Spleen (tissue), 11 donors: ENCODE measurements around the gene GJA9. TPM values are rescaled to one million over a fixed set of nuclear protein-coding genes. Genes with fewer than 3 reads are reported as not detected.
"Not testable (repeated sequence)": the region's sequence is repeated elsewhere in the genome, so short reads cannot be mapped to it uniquely, and the experiment has no call there.

ENCODE experiments used
- DNase-seq: peaks from one replicate; pipeline ENCODE4 v3.0.0-alpha.2; 2020
- H3K27ac ChIP-seq, 8 donors: fragments of 200-600 bp; sonication (generic) in 7 of 8; 1 replicate in 4 of 8; 2 replicates in 4 of 8; pipeline versions ENCODE4 v1.5.0 to v1.8.0; 2016 to 2021; ENCODE audit warnings: inconsistent platforms in 4 of 8, mild to moderate bottlenecking in 4 of 8, moderate library complexity in 1 of 8
- H3K27me3 ChIP-seq, 7 donors: fragments of 200-600 bp; sonication (generic) in 6 of 7; replicated peaks in 1 of 7; 1 replicate in 4 of 7; 2 replicates in 3 of 7; pipeline versions ENCODE4 v1.5.0 to v1.8.0; 2016 to 2021; ENCODE audit warnings: inconsistent platforms in 3 of 7, mild to moderate bottlenecking in 1 of 7
- H3K36me3 ChIP-seq, 6 donors: fragments of 200-600 bp; sonication (generic) in 5 of 6; 1 replicate in 4 of 6; 2 replicates in 2 of 6; pipeline versions ENCODE4 v1.5.0 to v1.8.0; 2016 to 2021; ENCODE audit warnings: inconsistent platforms in 2 of 6
- H3K4me1 ChIP-seq, 6 donors: fragments of 200-600 bp; sonication (generic) in 5 of 6; 1 replicate in 3 of 6; 2 replicates in 3 of 6; pipeline versions ENCODE4 v1.5.0 to v1.8.0; 2016 to 2021; ENCODE audit warnings: inconsistent platforms in 3 of 6
- H3K4me3 ChIP-seq, 8 donors: fragments of 200-600 bp; sonication (generic) in 7 of 8; 1 replicate in 4 of 8; 2 replicates in 4 of 8; pipeline versions ENCODE4 v1.5.0 to v1.8.0; 2016 to 2021; ENCODE audit warnings: inconsistent platforms in 4 of 8, mild to moderate bottlenecking in 4 of 8, moderate library complexity in 2 of 8
- H3K9me3 ChIP-seq, 8 donors: fragments of 200-600 bp; sonication (generic) in 7 of 8; 1 replicate in 4 of 8; 2 replicates in 4 of 8; pipeline versions ENCODE4 v1.5.0 to v1.8.0; 2016 to 2021; ENCODE audit warnings: inconsistent platforms in 4 of 8
- CTCF ChIP-seq, 11 experiments: fragments of 200-600 bp in 7 of 11; fragments of 450-650 bp in 4 of 11; sonication (generic) in 4 of 11; IDR thresholded peaks in 8 of 11; conservative IDR thresholded peaks in 3 of 11; 1 replicate in 7 of 11; 2 replicates in 4 of 11; pipeline versions ENCODE4 v1.4.0 to v1.8.0; 2016 to 2021; ENCODE audit warnings: antibody characterized with exemption in 11 of 11, inconsistent platforms in 4 of 11, mild to moderate bottlenecking in 1 of 11
- POLR2A ChIP-seq, 3 donors: fragments of 450-650 bp; IDR thresholded peaks; one replicate each; pipeline ENCODE4 v1.5.1; 2017; ENCODE audit warnings: antibody characterized with exemption in 3 of 3, mild to moderate bottlenecking in 1 of 3
- POLR2AphosphoS5 ChIP-seq, 3 donors: sonication (generic); formaldehyde crosslinking; IDR thresholded peaks; one replicate each; pipeline ENCODE4 v1.5.1; 2017; ENCODE audit warnings: antibody characterized with exemption in 3 of 3
- WGBS, 5 donors: extraction: QIAGEN DNeasy Blood & Tissue Kit in 3 of 5; methylation state at CpG; one replicate each; pipeline versions ENCODE4 v1.1.5 to v1.1.7; 2013 to 2018; 5-methylcytosine and 5-hydroxymethylcytosine counted together
- intact Hi-C: fragments of 100-400 bp; cut with DNase I; formaldehyde crosslinking; loops from one replicate; pipeline ENCODE4 v1.15.0; 2023; ENCODE audit warnings: low total_unique reads
- polyA plus RNA-seq, 3 donors: library from polyadenylated mRNA; stranded (reverse); fragments of 200-250 nt; gene quantifications; one replicate each; pipeline ENCODE4 v1.2.1, GENCODE V29; 2013
- total RNA-seq, 7 donors: library from RNA; depleted of rRNA in 3 of 7; stranded (reverse); fragments of >200 nt in 3 of 7; fragmentation: NEBNext Ultra II Directional in 4 of 7; extraction: Animal tissue kit (Norgen Biotek cat#: 25700) in 4 of 7; gene quantifications; one replicate each; pipeline versions ENCODE4 v1.1.0 to v1.2.1, GENCODE V29; 2016 to 2021
- donor health status: healthy with polysubstance abuse.
- donor health status: DM: no; HTN: no; CAD: no; lungs with moderate emphysema.
- donor health status: DM: no; HTN: no; CAD: no.
- donor health status: Bipolar disorder and iron deficiency.
- donor health status: healthy.
- donor health status: DM: no; HTN: no; CAD: no.
- donor health status: DM: yes; HTN: yes; CAD: no.

The GJA9 gene
- total and polyA plus RNA-seq, 10 donors, result 0.06 TPM; not detected in 9

GRCh38 chr1:38848071-38848470 lies 33.3 kb downstream of the GJA9 start:
- Histone ChIP-seq H3K27me3 (no peaks in the 10 kb centered on the region), H3K36me3 (peaks cover 9 to 100% (median 66%) of the 10 kb centered on the region in 6 donors), H3K4me1 (peaks cover 0 to 58% (median 15%) of the 10 kb centered on the region in 6 donors), H3K9me3 (no peaks in the 10 kb centered on the region), H3K4me3 (no peak overlapping the region), H3K27ac (peak overlapping the region in 7 of 8 donors; percentile 30 to 78 (median 52))
- no peak for DNase-seq
- 19 to 27% (median 24%) methylated on average over 1 of the region's 1 CpG for WGBS, 5 donors
- intact Hi-C loops, result no loop called here
- no peak for TF ChIP-seq POLR2AphosphoS5 (IDR thresholded peaks at IDR 0.05)
- no peak for TF ChIP-seq POLR2A (IDR thresholded peaks at IDR 0.05)
- no peak for TF ChIP-seq CTCF (IDR thresholded peaks at IDR 0.05 in 8 of 11, conservative IDR thresholded peaks at IDR 0.05 in 3 of 11)

- Histone ChIP-seq H3K4me1 (peaks cover 0 to 49% (median 15%) of the 10 kb centered on the region in 6 donors), H3K36me3 (peaks cover 9 to 100% (median 70%) of the 10 kb centered on the region in 6 donors), H3K9me3 (no peaks in the 10 kb centered on the region), H3K27me3 (no peaks in the 10 kb centered on the region), H3K4me3 (no peak overlapping the region), H3K27ac (no peak overlapping the region)
- TF ChIP-seq CTCF (IDR thresholded peaks at IDR 0.05 in 8 of 11, conservative IDR thresholded peaks at IDR 0.05 in 3 of 11) (no peak), POLR2A (IDR thresholded peaks at IDR 0.05) (no peak), POLR2AphosphoS5 (IDR thresholded peaks at IDR 0.05) (no peak)
- no peak for DNase-seq
- WGBS, 5 donors, result 75 to 96% (median 95%) methylated on average over 3 of the region's 3 CpGs
- intact Hi-C loops, result no loop called here
These were observed 35.2 kb downstream of the GJA9 start for GRCh38 chr1:38846210-38846609.

GRCh38 chr1:38845088-38845487 lies 36.3 kb downstream of the GJA9 start:
- peaks cover 0 to 58% (median 24%) of the 10 kb centered on the region in 6 donors for H3K4me1 ChIP-seq
- H3K27me3 ChIP-seq, H3K27ac ChIP-seq, intact Hi-C loops, H3K9me3 ChIP-seq, H3K4me3 ChIP-seq, DNase-seq: not testable (repeated sequence)
- H3K36me3 ChIP-seq, result peaks cover 9 to 100% (median 60%) of the 10 kb centered on the region in 6 donors
- 89 to 98% (median 96%) methylated on average over 3 of the region's 3 CpGs for WGBS, 5 donors

GRCh38 chr1:38840281-38840680 lies 41.1 kb downstream of the GJA9 start:
- 36 to 62% (median 43%) methylated on average over 2 of the region's 2 CpGs for WGBS, 5 donors
- H3K4me3 ChIP-seq, result no peak overlapping the region
- H3K27ac ChIP-seq, result no peak overlapping the region
- H3K36me3 ChIP-seq, result peaks cover 0 to 85% (median 50%) of the 10 kb centered on the region in 6 donors
- H3K4me1 ChIP-seq, result peaks cover 0 to 44% (median 14%) of the 10 kb centered on the region in 6 donors
- TF ChIP-seq POLR2AphosphoS5 (IDR thresholded peaks at IDR 0.05) (no peak), POLR2A (IDR thresholded peaks at IDR 0.05) (no peak), CTCF (IDR thresholded peaks at IDR 0.05 in 8 of 11, conservative IDR thresholded peaks at IDR 0.05 in 3 of 11) (no peak)
- no peak for DNase-seq
- no peaks in the 10 kb centered on the region for H3K9me3 ChIP-seq
- intact Hi-C loops, result no loop called here
- H3K27me3 ChIP-seq, result no peaks in the 10 kb centered on the region

- intact Hi-C loops, result loop anchor here (10.0 kb wide), 1 partner anchor 805 kb away; no protein-coding TSS in a partner anchor
- H3K4me3 ChIP-seq, result no peak overlapping the region
- H3K9me3 ChIP-seq, result no peaks in the 10 kb centered on the region
- H3K27ac ChIP-seq, result no peak overlapping the region
- peaks cover 0 to 76% (median 41%) of the 10 kb centered on the region in 6 donors for H3K36me3 ChIP-seq
- WGBS, 5 donors, result 66 to 86% (median 73%) methylated on average over 9 of the region's 9 CpGs
- no peak for DNase-seq
- H3K27me3 ChIP-seq, result no peaks in the 10 kb centered on the region
- TF ChIP-seq POLR2AphosphoS5 (IDR thresholded peaks at IDR 0.05) (peak in 2 of 3 donors; percentile 14 to 37), CTCF (IDR thresholded peaks at IDR 0.05 in 8 of 11, conservative IDR thresholded peaks at IDR 0.05 in 3 of 11) (no peak), POLR2A (IDR thresholded peaks at IDR 0.05) (no peak)
- peaks cover 0 to 53% (median 18%) of the 10 kb centered on the region in 6 donors for H3K4me1 ChIP-seq
These were observed 42.0 kb downstream of the GJA9 start for GRCh38 chr1:38839363-38839762.

GRCh38 chr1:38836316-38836715 lies 45.1 kb downstream of the GJA9 start:
- Histone ChIP-seq H3K36me3 (peaks cover 0 to 45% (median 21%) of the 10 kb centered on the region in 6 donors), H3K4me1 (peaks cover 0 to 50% (median 25%) of the 10 kb centered on the region in 6 donors)
- H3K27me3 ChIP-seq, H3K4me3 ChIP-seq, DNase-seq, H3K9me3 ChIP-seq, H3K27ac ChIP-seq: not testable (repeated sequence)
- WGBS, 5 donors, result 63 to 93% (median 73%) methylated on average over 10 of the region's 10 CpGs
- intact Hi-C loops, result loop anchor here (10.0 kb wide), 1 partner anchor 802 kb away; no protein-coding TSS in a partner anchor
